ENCODE data around the gene ATXN8OS. TPM values are rescaled to one million over a fixed set of nuclear protein-coding genes. Genes with fewer than 3 reads are reported as not detected.

The ATXN8OS gene
- total RNA-seq, 2 donors from 2014 or later = not detected

DNA sequence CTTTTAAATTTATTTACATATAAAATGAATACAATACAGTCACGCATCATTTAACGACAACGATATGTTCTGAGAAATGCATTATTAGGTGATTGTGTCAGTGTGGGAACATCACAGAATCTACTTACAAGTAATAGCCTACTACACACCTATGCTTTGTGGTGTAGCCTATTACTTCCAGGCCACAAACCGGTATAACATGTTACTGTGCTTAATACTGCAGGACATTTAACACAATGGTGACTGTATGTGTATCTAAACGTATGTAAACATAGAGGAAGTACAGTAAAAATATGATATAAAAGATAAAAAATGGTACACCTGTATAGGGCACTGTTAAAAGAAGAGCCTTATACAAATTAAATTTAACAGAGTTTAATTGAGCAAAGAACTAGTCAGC is 63.1 kb downstream of the ATXN8OS start:
- H3K27me3 Mint-ChIP-seq = no peaks in the 10 kb centered on the region
- peaks cover 20% of the 10 kb centered on the region for H3K9me3 Mint-ChIP-seq
- no peak overlapping the region for H3K27ac Mint-ChIP-seq
- H3K36me3 Mint-ChIP-seq = peaks cover 5% of the 10 kb centered on the region
- H3K4me1 Mint-ChIP-seq (ENCODE audit: low read depth in 2 of 2) = no peaks in the 10 kb centered on the region
- DNase-seq (ENCODE audit: low spot score) = no peak
- no peak overlapping the region for H3K4me3 Mint-ChIP-seq
- ATAC-seq = no peak

DNA sequence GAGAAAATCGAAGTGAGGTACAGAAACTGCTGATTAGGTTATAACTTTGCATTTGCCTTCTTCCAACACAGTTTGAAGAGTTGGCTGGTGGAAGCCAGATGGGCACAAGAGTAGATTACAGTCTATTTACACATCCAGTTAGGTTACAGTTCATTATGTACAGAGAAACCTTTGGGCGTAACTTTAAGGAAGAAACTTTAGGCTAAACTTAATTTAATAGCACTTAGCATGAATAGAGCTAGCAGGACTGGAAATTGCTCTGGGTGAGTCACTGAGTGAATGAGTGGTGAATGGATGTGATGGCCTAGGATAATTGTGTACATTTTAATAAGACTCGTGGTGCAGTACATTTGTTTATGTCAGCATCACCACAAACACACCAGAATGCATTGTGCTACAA is 63.5 kb downstream of the ATXN8OS start:
- ATAC-seq (no peak), DNase-seq (ENCODE audit: low spot score) (no peak)
- H3K27me3 Mint-ChIP-seq = no peaks in the 10 kb centered on the region
- H3K27ac Mint-ChIP-seq = no peak overlapping the region
- peaks cover 20% of the 10 kb centered on the region for H3K9me3 Mint-ChIP-seq
- peaks cover 5% of the 10 kb centered on the region for H3K36me3 Mint-ChIP-seq
- H3K4me1 Mint-ChIP-seq (ENCODE audit: low read depth in 2 of 2) = no peaks in the 10 kb centered on the region
- H3K4me3 Mint-ChIP-seq = no peak overlapping the region

DNA sequence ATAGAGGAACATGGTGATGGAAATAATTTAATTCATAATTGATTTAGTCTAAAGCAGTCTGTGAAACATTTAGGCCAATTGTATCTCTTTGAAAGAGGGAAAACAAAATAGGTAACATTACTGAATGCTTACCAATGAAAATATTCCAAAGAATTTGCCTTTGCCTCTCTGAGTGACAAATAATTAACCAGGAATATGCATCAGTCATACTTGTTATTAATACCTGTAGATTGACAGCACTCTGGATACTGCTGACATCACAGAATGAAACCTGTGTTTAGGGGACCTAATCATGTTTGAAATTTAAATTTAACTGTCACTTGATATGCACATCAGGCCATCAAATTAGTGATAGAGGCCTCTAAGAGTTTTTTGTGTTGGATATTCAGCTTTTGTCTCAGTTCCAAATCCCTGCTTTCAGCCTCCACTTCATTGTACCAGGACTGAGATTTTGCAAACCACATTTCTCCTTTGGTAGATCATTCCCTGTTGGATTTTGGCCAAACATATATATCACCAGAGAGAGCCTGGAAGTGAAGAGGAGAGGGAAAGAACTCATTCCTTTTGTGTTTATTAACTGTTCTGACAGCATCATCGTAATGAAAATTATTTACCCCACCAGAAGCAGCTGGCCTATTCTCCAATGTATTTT is 65.4 kb downstream of the ATXN8OS start:
- Mint-ChIP-seq H3K27ac (no peak overlapping the region), H3K9me3 (peaks cover 24% of the 10 kb centered on the region)

DNA sequence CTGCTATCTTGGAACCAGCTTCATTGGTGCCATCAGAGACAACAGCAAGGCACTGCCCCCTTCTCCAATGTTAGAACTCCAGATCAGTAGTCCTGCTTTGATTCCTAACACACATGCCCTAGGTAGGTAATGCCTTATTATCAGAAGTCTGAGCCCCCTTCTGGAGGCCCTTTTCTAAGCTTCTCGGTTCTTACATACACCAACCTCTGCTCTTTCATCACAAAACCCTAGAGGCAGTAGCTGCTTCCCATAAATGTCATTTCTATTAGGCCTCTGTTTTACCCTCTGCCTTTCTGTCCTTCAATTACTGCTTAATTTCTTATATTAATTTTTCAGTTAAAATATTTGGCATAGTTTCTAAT is 66.0 kb downstream of the ATXN8OS start:
- ATAC-seq = no peak
- H3K9me3 Mint-ChIP-seq = peaks cover 20% of the 10 kb centered on the region
- no peaks in the 10 kb centered on the region for H3K27me3 Mint-ChIP-seq

More for the DNA sequence above, 65.4 kb downstream of the ATXN8OS start:
- Mint-ChIP-seq H3K36me3 (peaks cover 5% of the 10 kb centered on the region), H3K4me3 (no peak overlapping the region), H3K27me3 (no peaks in the 10 kb centered on the region), H3K4me1 (ENCODE audit: low read depth in 2 of 2) (no peaks in the 10 kb centered on the region)
- DNase-seq (ENCODE audit: low spot score) = no peak
- ATAC-seq = no peak

DNA sequence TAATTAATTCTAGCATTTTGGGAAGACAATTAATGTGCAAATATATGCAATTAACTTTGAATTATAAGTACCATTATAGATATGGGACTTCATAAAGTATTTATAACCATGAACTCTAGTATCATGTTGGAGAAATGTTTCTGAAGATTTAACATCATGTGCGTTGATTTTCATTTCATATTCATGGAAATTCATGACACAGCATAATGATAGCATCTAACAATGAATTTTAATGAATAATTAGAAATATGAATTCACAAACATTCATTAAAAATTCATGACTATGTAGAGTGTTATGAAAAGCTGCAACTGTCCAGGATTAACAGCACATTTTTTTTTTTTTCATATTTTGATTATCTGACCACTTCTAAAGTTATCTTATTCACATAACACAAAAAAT is 70.7 kb downstream of the ATXN8OS start:
- Mint-ChIP-seq H3K4me3 (no peak overlapping the region), H3K27ac (no peak overlapping the region), H3K36me3 (peaks cover 5% of the 10 kb centered on the region), H3K4me1 (ENCODE audit: low read depth in 2 of 2) (no peaks in the 10 kb centered on the region), H3K27me3 (no peaks in the 10 kb centered on the region), H3K9me3 (peaks cover 13% of the 10 kb centered on the region)
- ATAC-seq (no peak), DNase-seq (ENCODE audit: low spot score) (no peak)

More for the DNA sequence above, 66.0 kb downstream of the ATXN8OS start:
- H3K27ac Mint-ChIP-seq = no peak overlapping the region
- DNase-seq (ENCODE audit: low spot score) = no peak
- peaks cover 5% of the 10 kb centered on the region for H3K36me3 Mint-ChIP-seq
- H3K4me3 Mint-ChIP-seq = no peak overlapping the region
- no peaks in the 10 kb centered on the region for H3K4me1 Mint-ChIP-seq (ENCODE audit: low read depth in 2 of 2)

Other genes with a start within 250 kb of the ATXN8OS start
- gene KLHL1, start 626 bp downstream of the ATXN8OS start, total RNA-seq = not detected